ENCODE results near the gene ANKAR. TPM values are rescaled to one million over a fixed set of nuclear protein-coding genes. Genes with fewer than 3 reads are reported as not detected.
A peak's percentile ranks its signal among the peaks of the same experiment; 100 is the strongest.
"Not testable (repeated sequence)": the region's sequence is repeated elsewhere in the genome, so short reads cannot be mapped to it uniquely, and the experiment has no call there.

Gene ANKAR
- total RNA-seq, 2 experiments from 2014 or later = 2.0 to 2.9 TPM

- BruUV-seq (replicated peaks) = no TSS peak
- peak overlapping the region; percentile 38 for H3K27ac ChIP-seq (ENCODE audit: low read depth, low read length, poor library complexity, severe bottlenecking)
- peaks cover 31% of the 10 kb centered on the region for H3K79me2 ChIP-seq (ENCODE audit: insufficient read depth, low read depth, low read length)
- peaks cover 33% of the 10 kb centered on the region for H3K36me3 ChIP-seq (ENCODE audit: insufficient read depth, low read length)
- peaks cover 13% of the 10 kb centered on the region; the same call in 1 of the 2 replicates for H4K20me1 ChIP-seq (ENCODE audit: insufficient read depth, low read length)
- DNase-seq (ENCODE audit: low spot score) = peak; percentile 58
- H3K4me2 ChIP-seq (ENCODE audit: low read length) = peak overlapping the region; percentile 93
- no peaks in the 10 kb centered on the region for H3K9me2 ChIP-seq (ENCODE audit: insufficient read depth, low read length)
- ChIA-PET POLR2A (interaction anchor here (0.5 to 3.0 kb wide), 12 partner anchors 9 to 1352 kb away, joined by 3 to 16 read pairs (median 4); partner anchors contain the start of gene WDR75), CTCF (ENCODE audit: unreplicated experiment) (interaction anchor here (1.5 kb wide), 1 partner anchor 32 kb away, joined by 4 read pairs; no protein-coding TSS in a partner anchor)
- intact Hi-C loops (cut with micrococcal nuclease; ENCODE audit: unreplicated experiment) = loop anchor here (5.0 kb wide), 3 partner anchors 120 to 870 kb away; partner anchors contain the start of genes HIBCH, NEMP2, ORMDL1 and PMS1
- H3K4me3 ChIP-seq (ENCODE audit: low read depth, low read length, poor library complexity, severe bottlenecking) = peak overlapping the region; percentile 90
- peaks cover 38% of the 10 kb centered on the region for H3K4me1 ChIP-seq (ENCODE audit: insufficient read depth, low read length, poor library complexity, severe bottlenecking)
- no peak overlapping the region for H2AFZ ChIP-seq (ENCODE audit: low read length)
- no peak for TF ChIP-seq CTCF (conservative IDR thresholded peaks at IDR 0.05; ENCODE audit: low read length)
- TF ChIP-seq EZH2phosphoT487 (IDR thresholded peaks at IDR 0.05; ENCODE audit: borderline replicate concordance, low read depth, low read length) = no peak
- no peaks in the 10 kb centered on the region for H3K9me3 ChIP-seq (ENCODE audit: low read length)
Measured at GRCh38 chr2:189662669-189663226, 11.7 kb upstream of the ANKAR start.

GRCh38 chr2:189663319-189663718 lies 11.2 kb upstream of the ANKAR start:
- H2AFZ ChIP-seq (ENCODE audit: low read length); BruUV-seq (replicated peaks); H3K4me3 ChIP-seq (ENCODE audit: low read depth, low read length, poor library complexity, severe bottlenecking); H3K27ac ChIP-seq (ENCODE audit: low read depth, low read length, poor library complexity, severe bottlenecking); H3K9me2 ChIP-seq (ENCODE audit: insufficient read depth, low read length); CTCF ChIA-PET (ENCODE audit: unreplicated experiment); H3K9me3 ChIP-seq (ENCODE audit: low read length); DNase-seq (ENCODE audit: low spot score): not testable (repeated sequence)
- Histone ChIP-seq H3K4me1 (ENCODE audit: insufficient read depth, low read length, poor library complexity, severe bottlenecking) (peaks cover 32% of the 10 kb centered on the region), H3K36me3 (ENCODE audit: insufficient read depth, low read length) (peaks cover 39% of the 10 kb centered on the region), H3K4me2 (ENCODE audit: low read length) (peak overlapping the region; percentile 41; the same call in 1 of the 2 replicates), H3K79me2 (ENCODE audit: insufficient read depth, low read depth, low read length) (peaks cover 31% of the 10 kb centered on the region), H4K20me1 (ENCODE audit: insufficient read depth, low read length) (peaks cover 13% of the 10 kb centered on the region; the same call in 1 of the 2 replicates)
- POLR2A ChIA-PET = interaction anchor here (0.5 to 2.5 kb wide), 3 partner anchors 21 to 1351 kb away, joined by 3 to 8 read pairs (median 4); no protein-coding TSS in a partner anchor
- intact Hi-C loops (cut with micrococcal nuclease; ENCODE audit: unreplicated experiment) = loop anchor here (5.0 kb wide), 3 partner anchors 119 to 869 kb away; partner anchors contain the start of genes HIBCH, NEMP2, ORMDL1 and PMS1

DNA sequence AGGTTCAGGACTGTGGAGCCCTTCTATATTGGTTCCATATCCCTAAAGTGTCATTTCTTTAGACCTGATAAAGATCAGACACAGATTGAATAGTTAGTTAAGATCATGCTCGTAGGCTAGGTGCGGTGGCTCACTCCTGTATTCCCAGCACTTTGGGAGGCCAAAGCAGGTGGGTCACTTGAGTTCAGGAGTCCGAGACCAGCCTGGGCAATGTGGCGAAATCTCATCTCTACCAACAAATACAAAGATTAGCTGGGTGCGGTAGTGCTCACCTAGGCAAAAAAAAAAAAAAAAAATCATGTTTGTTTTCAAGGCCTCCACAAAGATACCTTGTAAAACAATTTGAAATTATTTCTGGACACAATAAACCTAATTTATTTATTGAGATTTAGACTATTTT lies 4.6 kb upstream of the ANKAR start:
- POLR2A ChIA-PET = interaction anchor here (0.7 to 1.0 kb wide), 3 partner anchors 9 to 230 kb away, joined by 3 to 4 read pairs (median 3); partner anchors contain the start of gene ASNSD1
- Histone ChIP-seq H3K4me1 (ENCODE audit: insufficient read depth, low read length, poor library complexity, severe bottlenecking) (peaks cover 8% of the 10 kb centered on the region), H3K4me3 (ENCODE audit: low read depth, low read length, poor library complexity, severe bottlenecking) (no peak overlapping the region), H3K79me2 (ENCODE audit: insufficient read depth, low read depth, low read length) (no peaks in the 10 kb centered on the region; the same call in 1 of the 2 replicates), H2AFZ (ENCODE audit: low read length) (no peak overlapping the region), H3K27ac (ENCODE audit: low read depth, low read length, poor library complexity, severe bottlenecking) (no peak overlapping the region), H3K36me3 (ENCODE audit: insufficient read depth, low read length) (peaks cover 90% of the 10 kb centered on the region), H3K9me3 (ENCODE audit: low read length) (no peaks in the 10 kb centered on the region), H3K9me2 (ENCODE audit: insufficient read depth, low read length) (no peaks in the 10 kb centered on the region), H3K4me2 (ENCODE audit: low read length) (no peak overlapping the region), H4K20me1 (ENCODE audit: insufficient read depth, low read length) (0 out of 2 replicates have a peak, but pooled peaks cover 3% of the 10 kb centered on the region)
- TF ChIP-seq CTCF (conservative IDR thresholded peaks at IDR 0.05; ENCODE audit: low read length) (no peak), EZH2phosphoT487 (IDR thresholded peaks at IDR 0.05; ENCODE audit: borderline replicate concordance, low read depth, low read length) (no peak)
- intact Hi-C loops (cut with micrococcal nuclease; ENCODE audit: unreplicated experiment) = no loop called here
- BruUV-seq (replicated peaks) = no TSS peak
- DNase-seq (ENCODE audit: low spot score) = no peak
- CTCF ChIA-PET (ENCODE audit: unreplicated experiment) = no interaction called here

Measured in OCI-LY7 (cell line).